NCI-H1694 (cell line): ENCODE data around the gene MAGEL2.

Experiments used
- DNase-seq: peaks from one replicate; lab custom pipeline; 2025; lab: John Stamatoyannopoulos, UW

The MAGEL2 gene

GRCh38 chr15:23647421-23648370 lies at the start of gene MAGEL2:
Gene MAGEL2, minus strand, starts transcription at chr15:23647867. Its CDS starts 125 bp downstream, at chr15:23647742.
- DNase-seq, result no peak

- no peak for DNase-seq
Observed at GRCh38 chr15:23695282-23695681, 47.6 kb upstream of the MAGEL2 start.

DNA sequence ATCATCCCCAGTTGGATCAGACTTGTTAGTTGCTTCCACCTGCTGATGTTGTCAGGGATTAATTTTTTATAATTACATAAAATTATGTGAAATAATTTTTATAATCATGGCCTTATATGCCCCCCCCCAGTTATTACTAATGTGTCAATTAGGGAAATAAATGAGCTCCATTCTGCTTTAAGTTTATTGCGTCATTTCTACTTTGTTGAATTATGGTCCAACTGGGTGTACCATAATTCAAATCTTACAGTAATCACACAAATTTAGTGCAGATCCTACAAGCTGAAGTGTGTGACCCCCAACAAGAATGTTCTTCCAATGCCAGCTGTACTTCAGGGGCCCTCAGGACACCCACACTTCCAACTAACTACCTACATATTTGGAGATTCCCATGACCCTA lies 46.9 kb upstream of the MAGEL2 start:
- no peak for DNase-seq

DNA sequence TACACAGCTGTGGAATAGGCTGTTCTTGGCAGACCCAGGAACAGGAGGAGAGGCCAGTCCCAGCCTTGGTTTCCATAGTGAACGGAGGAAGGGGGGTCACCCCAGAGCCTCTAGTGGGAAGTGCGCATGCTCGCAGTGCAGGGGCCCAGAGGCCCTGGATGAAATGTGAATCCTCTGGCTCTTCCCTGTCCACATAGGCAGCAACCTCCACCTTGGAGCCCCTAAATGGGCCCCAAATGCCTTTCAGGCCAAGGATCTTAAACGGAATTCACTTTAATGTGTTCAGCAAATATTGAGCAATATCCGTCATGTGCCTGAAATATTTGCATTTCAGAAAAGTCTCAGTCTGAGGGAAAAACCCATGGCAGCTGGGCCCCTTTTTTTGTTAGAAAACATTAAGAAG lies 42.8 kb upstream of the MAGEL2 start:
- no peak for DNase-seq

DNA sequence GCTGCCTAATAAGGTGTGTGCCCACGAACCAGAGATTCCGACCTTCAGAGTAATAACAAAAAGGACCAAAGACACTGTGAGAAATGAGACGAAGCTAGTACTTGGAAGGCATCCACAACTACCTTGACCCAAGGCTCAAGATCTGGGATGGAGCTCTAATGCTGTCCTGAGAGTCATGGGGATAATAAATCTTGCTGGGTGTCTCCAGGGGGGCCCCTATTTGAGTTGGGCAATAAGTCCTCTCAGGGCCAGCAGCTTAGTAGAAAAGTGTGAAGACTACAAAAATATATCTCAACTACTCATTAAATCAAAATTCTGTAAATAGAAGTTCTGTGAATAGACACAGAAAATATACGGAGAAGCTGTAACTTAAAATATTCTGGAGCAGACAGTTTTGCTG lies 42.3 kb upstream of the MAGEL2 start:
- no peak for DNase-seq

DNA sequence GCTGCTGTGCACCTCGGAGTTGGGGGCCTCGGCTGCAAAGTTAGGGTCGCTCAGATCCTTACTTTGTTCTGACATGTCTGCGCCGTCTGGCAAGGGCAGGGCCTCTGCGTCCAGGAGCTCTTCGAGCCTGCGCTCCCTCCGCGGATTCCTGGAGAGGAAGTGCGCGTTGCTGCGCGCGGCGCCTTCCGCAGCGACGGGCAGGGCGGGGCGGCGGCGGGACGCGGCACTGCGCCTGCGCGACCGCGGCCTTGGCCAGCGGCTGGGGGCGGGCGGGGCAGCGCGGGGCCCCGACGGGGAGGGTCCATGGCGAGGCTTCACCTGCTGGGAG lies 39.4 kb upstream of the MAGEL2 start, which contains the start of gene NDN:
NDN (minus strand) TSS at position 163 of the 328 bp plus-strand sequence; CDS start at position 75, 88 bp downstream.
- DNase-seq, result no peak

DNA sequence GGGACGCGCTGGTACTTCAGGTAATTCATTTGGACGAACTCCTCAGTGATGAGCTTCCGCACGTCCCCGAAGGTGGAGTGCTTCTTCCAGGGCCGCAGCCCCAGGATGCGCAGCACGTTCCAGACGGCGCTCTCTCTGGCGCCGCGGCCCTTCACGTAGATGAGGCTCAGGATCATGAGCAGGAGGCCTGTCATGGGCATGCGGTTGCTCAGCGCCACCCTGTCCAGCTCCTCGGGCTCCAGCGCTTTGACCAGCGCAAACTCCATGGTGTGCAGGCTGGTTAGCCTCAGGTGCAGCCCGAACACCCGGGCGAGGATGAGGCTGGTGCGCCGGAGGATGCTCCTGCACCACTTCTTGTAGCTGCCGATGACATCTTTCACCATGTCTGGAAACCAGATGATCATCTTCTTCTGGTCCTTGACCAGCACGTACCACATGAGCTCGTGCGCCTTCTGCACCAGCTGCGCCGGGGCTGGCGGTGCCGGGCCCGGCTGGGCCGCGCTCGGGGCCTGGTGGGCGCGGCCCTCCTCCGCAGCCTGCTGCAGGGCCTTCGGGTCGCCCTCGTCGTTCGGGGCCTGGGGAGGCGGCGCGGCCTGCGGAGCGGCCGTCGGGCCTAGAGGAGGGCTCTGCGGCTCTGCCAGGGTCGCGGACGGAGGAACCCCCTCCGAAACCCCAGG lies 38.9 kb upstream of the MAGEL2 start:
- DNase-seq, result no peak

DNA sequence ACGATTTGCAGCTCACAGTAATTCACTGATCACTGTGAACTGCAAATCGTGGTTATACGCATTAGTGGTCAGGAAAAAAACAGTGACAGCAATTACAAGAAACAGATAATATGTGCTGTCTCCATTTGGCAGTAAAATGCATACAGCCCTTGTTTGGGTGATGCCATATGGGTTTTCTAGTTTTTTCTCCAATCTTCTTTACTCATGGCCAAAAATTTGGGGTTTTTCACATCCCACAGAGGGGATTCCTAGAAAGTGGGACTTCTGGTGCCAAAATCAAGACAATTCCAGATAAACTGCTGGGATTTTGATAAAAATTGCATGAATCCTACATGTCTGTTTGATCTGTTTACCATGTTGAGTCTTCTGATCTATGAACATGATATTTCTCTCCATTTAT lies 23.8 kb upstream of the MAGEL2 start:
- no peak for DNase-seq

GRCh38 chr15:23670970-23671369 lies 23.3 kb upstream of the MAGEL2 start:
- DNase-seq, result no peak

- DNase-seq, result no peak
Observed at GRCh38 chr15:23663232-23663631, 15.6 kb upstream of the MAGEL2 start.

GRCh38 chr15:23648920-23649515 lies 1.4 kb upstream of the MAGEL2 start:
- no peak for DNase-seq

- no peak for DNase-seq
Observed at GRCh38 chr15:23647001-23647295, 719 bp downstream of the MAGEL2 start.

- no peak for DNase-seq
Observed at GRCh38 chr15:23646165-23647000, 1.3 kb downstream of the MAGEL2 start.

- DNase-seq, result no peak
Observed at GRCh38 chr15:23645371-23646164, 2.1 kb downstream of the MAGEL2 start.

DNA sequence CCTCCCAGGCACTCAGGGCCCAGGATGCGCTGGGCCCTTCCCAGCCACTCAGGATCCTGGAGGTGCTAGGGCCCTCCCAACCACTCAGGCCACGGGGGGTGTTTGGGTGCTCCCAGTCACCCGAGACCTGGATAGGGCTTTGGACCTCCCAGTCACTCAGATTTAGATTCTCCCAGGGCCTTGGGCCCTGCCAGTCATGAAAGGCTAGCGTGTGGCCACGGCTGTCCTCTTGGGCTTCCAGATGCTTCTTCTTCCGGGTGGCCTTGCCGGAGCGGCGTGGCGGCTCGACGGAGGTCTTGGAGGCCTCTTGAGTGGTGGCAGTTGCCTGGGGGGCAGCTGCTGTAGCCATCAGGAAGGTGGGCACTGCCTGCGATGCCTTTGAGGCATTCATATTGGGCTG lies 2.8 kb downstream of the MAGEL2 start:
- DNase-seq, result no peak

DNA sequence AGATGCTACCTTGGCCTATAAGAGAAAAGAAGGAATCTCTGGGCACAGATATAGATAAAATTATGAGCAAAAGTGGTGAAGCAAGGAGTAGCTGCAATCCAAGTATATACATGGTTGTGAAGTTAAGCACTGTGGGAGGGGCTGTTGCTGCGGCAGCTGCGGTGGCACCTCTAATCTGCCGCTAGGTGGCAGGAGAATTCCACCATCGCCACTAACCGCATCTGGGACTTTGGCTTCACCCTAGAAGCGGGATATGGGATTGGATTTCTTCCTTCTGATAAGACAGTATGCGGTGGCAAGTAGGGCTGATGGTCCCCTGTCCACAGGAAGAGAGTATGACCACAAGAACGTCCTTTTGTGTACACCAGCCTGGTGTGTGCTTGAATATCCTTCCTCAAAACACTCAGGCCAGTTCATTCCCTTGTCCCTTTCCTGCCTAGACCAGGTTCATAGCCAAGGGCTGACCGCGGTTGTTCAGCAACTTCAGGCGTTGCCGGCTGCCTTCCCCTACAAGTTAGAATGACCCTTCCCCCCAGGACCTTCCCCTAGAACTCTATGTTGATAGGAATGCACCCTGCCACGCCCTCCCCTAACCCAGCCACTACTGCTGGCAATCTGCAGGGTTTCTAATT lies 5.1 kb downstream of the MAGEL2 start:
- DNase-seq, result peak; percentile 20

GRCh38 chr15:23634181-23634580 lies 13.5 kb downstream of the MAGEL2 start:
- DNase-seq, result no peak

- peak; percentile 15 for DNase-seq
Observed at GRCh38 chr15:23629234-23629805, 18.3 kb downstream of the MAGEL2 start.

DNA sequence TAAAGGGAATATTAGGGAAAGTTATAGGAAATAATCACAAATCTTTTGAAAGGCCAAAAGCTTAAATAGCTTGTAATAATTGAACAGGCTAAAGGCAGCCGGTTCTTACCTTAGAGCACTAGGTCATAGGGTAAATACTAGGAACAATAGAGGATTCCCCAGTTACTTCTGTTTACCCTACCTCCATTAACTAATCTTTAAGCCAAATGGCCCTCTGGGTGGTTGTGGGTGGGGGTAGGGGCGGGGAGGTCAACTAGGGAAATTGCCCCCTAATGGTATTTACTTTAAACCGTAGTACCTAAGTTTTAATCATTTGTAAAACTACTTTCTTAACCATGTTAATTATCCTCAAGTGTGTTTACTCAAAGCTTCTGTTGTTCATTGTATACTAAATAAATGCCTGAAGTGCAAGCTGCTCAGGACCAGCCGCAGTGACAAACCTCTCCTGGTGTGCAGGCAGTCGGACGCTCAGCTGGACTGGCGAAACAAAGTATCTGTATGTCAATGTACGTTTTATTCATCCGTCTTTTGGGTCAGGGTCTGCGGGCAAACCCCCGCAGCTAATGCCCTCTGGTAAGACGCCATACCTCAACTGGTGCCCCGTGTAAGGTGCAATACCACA lies 18.9 kb downstream of the MAGEL2 start:
- no peak for DNase-seq

- no peak for DNase-seq
Observed at GRCh38 chr15:23616536-23616935, 31.1 kb downstream of the MAGEL2 start.
